Measurements from ENCODE around the gene CTSF. TPM values are rescaled to one million over a fixed set of nuclear protein-coding genes. Genes with fewer than 3 reads are reported as not detected.
A peak's percentile ranks its signal among the peaks of the same experiment; 100 is the strongest.

CTSF gene
- total and polyA plus RNA-seq, 2 of the 13 experiments (the other 11 are each of a cell fraction or from before 2014, with no cell fraction given) = not detected

- TF ChIP-seq HIC2 (CRISPR knock-in tag; IDR thresholded peaks at IDR 0.05; ENCODE audit: low read depth) (no peak), ZNF549 (CRISPR knock-in tag; IDR thresholded peaks at IDR 0.05) (no peak), RBM39 (IDR thresholded peaks at IDR 0.05; ENCODE audit: low read depth, low read length, poor library complexity, severe bottlenecking) (peak; percentile 68), RXRB (CRISPR knock-in tag; IDR thresholded peaks at IDR 0.05; ENCODE audit: borderline replicate concordance) (peak; percentile 38; the same call in 1 of the 2 replicates), NFATC3 (CRISPR knock-in tag; IDR thresholded peaks at IDR 0.05) (0 out of 2 replicates have a peak, but pooled peaks have one; percentile 61), KDM3A (CRISPR knock-in tag; IDR thresholded peaks at IDR 0.05; ENCODE audit: low read depth) (peak; percentile 45; the same call in 1 of the 2 replicates), ZNF430 (CRISPR knock-in tag; IDR thresholded peaks at IDR 0.05) (peak; percentile 74; the same call in 1 of the 2 replicates), ZBTB1 (CRISPR knock-in tag; IDR thresholded peaks at IDR 0.05; ENCODE audit: borderline replicate concordance) (no peak), MTF2 (CRISPR knock-in tag; IDR thresholded peaks at IDR 0.05; ENCODE audit: borderline replicate concordance) (no peak), HOXA5 (CRISPR knock-in tag; IDR thresholded peaks at IDR 0.05) (0 out of 2 replicates have a peak, but pooled peaks have one; percentile 37), RORA (CRISPR knock-in tag; IDR thresholded peaks at IDR 0.05) (no peak), ZSCAN30 (CRISPR knock-in tag; IDR thresholded peaks at IDR 0.05) (peak; percentile 46; the same call in 1 of the 2 replicates), ZNF24 (IDR thresholded peaks at IDR 0.05) (no peak), ZNF776 (CRISPR knock-in tag; IDR thresholded peaks at IDR 0.05) (no peak; the same call in 1 of the 2 replicates), BRCA1 (CRISPR knock-in tag; IDR thresholded peaks at IDR 0.05) (0 out of 2 replicates have a peak, but pooled peaks have one; percentile 84), NFKBIZ (CRISPR knock-in tag; IDR thresholded peaks at IDR 0.05) (0 out of 2 replicates have a peak, but pooled peaks have one; percentile 21), NKX3-1 (CRISPR knock-in tag; IDR thresholded peaks at IDR 0.05) (peak; percentile 44; the same call in 1 of the 2 replicates), TIGD3 (CRISPR knock-in tag; IDR thresholded peaks at IDR 0.05; ENCODE audit: borderline replicate concordance) (0 out of 2 replicates have a peak, but pooled peaks have one; percentile 39), ZBTB7B (CRISPR knock-in tag; IDR thresholded peaks at IDR 0.05) (peak; percentile 67)
- TF ChIP-seq, protein P1, sequence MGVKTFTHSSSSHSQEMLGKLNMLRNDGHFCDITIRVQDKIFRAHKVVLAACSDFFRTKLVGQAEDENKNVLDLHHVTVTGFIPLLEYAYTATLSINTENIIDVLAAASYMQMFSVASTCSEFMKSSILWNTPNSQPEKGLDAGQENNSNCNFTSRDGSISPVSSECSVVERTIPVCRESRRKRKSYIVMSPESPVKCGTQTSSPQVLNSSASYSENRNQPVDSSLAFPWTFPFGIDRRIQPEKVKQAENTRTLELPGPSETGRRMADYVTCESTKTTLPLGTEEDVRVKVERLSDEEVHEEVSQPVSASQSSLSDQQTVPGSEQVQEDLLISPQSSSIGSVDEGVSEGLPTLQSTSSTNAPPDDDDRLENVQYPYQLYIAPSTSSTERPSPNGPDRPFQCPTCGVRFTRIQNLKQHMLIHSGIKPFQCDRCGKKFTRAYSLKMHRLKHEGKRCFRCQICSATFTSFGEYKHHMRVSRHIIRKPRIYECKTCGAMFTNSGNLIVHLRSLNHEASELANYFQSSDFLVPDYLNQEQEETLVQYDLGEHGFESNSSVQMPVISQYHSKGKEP (CRISPR knock-in tag; IDR thresholded peaks at IDR 0.05) = no peak; the same call in 1 of the 2 replicates
- TF ChIP-seq, protein P2, sequence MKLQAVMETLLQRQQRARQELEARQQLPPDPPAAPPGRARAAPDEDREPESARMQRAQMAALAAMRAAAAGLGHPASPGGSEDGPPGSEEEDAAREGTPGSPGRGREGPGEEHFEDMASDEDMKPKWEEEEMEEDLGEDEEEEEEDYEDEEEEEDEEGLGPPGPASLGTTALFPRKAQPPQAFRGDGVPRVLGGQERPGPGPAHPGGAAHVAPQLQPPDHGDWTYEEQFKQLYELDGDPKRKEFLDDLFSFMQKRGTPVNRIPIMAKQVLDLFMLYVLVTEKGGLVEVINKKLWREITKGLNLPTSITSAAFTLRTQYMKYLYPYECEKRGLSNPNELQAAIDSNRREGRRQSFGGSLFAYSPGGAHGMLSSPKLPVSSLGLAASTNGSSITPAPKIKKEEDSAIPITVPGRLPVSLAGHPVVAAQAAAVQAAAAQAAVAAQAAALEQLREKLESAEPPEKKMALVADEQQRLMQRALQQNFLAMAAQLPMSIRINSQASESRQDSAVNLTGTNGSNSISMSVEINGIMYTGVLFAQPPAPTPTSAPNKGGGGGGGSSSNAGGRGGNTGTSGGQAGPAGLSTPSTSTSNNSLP (IDR thresholded peaks at IDR 0.05; ENCODE audit: low read depth, low read length) = no peak; the same call in 1 of the 2 replicates
- TF ChIP-seq, protein P3, sequence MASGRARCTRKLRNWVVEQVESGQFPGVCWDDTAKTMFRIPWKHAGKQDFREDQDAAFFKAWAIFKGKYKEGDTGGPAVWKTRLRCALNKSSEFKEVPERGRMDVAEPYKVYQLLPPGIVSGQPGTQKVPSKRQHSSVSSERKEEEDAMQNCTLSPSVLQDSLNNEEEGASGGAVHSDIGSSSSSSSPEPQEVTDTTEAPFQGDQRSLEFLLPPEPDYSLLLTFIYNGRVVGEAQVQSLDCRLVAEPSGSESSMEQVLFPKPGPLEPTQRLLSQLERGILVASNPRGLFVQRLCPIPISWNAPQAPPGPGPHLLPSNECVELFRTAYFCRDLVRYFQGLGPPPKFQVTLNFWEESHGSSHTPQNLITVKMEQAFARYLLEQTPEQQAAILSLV (CRISPR knock-in tag; IDR thresholded peaks at IDR 0.05; ENCODE audit: borderline replicate concordance) = peak; percentile 65; the same call in 1 of the 2 replicates
Observed at GRCh38 chr11:66592457-66593302, 24.3 kb upstream of the CTSF start, which contains the start of the genes CCDC87 and CCS (continued).
